Mucosa of rectum (tissue), 2 donors: ENCODE data around the gene PORCN.
A peak's percentile ranks its signal among the peaks of the same experiment; 100 is the strongest.
"Not testable (repeated sequence)": the region's sequence is repeated elsewhere in the genome, so short reads cannot be mapped to it uniquely, and the experiment has no call there.

ENCODE experiments used
- H3K27ac ChIP-seq, 2 donors: one replicate each; pipeline ENCODE4 v1.7.0; 2013; ENCODE audit warnings: inconsistent platforms in 2 of 2, low read depth in 2 of 2, low read length in 2 of 2
- H3K27me3 ChIP-seq, 2 donors: one replicate each; pipeline ENCODE4 v1.7.0; 2013; ENCODE audit warnings: low read length in 2 of 2; ENCODE audit not compliant: control insufficient read depth in 2 of 2, insufficient read depth in 2 of 2
- H3K36me3 ChIP-seq, 2 donors: one replicate each; pipeline ENCODE4 v1.7.0; 2013; ENCODE audit warnings: low read length in 2 of 2; ENCODE audit not compliant: control insufficient read depth in 2 of 2, insufficient read depth in 2 of 2
- H3K4me1 ChIP-seq, 2 donors: one replicate each; pipeline ENCODE4 v1.7.0; 2013; ENCODE audit warnings: low read length in 2 of 2, mild to moderate bottlenecking in 1 of 2; ENCODE audit not compliant: control insufficient read depth in 2 of 2, insufficient read depth in 2 of 2
- H3K4me3 ChIP-seq, 2 donors: one replicate each; pipeline ENCODE4 v1.7.0; 2013; ENCODE audit warnings: low read length in 2 of 2
- H3K9ac ChIP-seq, 2 donors: one replicate each; pipeline ENCODE4 v1.7.0; 2013; ENCODE audit warnings: low read length in 2 of 2, low read depth in 1 of 2, mild to moderate bottlenecking in 1 of 2
- H3K9me3 ChIP-seq, 2 donors: one replicate each; pipeline ENCODE4 v1.7.0; 2013; ENCODE audit warnings: low read length in 2 of 2; ENCODE audit not compliant: control insufficient read depth in 2 of 2
- donor health status: healthy.
- donor health status: Normal muscosa, but diverticular disease.

Gene PORCN

GRCh38 chrX:48516987-48517386 is 8.2 kb downstream of the PORCN start:
- Histone ChIP-seq H3K27me3 (peaks cover 0 to 3% of the 10 kb centered on the region in 2 donors), H3K27ac (no peak overlapping the region), H3K4me1 (peaks cover 3 to 4% of the 10 kb centered on the region in 2 donors)

DNA sequence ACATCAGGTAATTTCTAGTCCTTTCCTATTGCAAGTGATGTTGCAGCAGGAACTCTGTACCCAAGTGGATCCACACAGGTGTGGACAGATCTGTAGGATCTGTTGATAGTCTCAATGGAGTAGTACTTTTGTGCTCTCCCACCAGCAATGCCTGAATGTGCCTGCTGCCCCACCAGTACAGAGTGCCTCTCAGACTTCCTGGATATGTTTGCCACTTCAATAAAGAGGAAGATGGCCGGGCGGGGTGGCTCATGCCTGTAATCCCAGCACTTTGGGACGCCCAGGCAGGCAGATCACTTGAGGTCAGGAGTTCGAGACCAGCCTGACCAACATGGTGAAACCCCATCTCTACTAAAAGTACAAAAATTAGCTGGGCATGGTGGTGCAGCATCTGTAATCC is 10.7 kb downstream of the PORCN start:
- H3K9ac ChIP-seq, H3K36me3 ChIP-seq, H3K4me3 ChIP-seq, H3K27ac ChIP-seq, H3K4me1 ChIP-seq, H3K27me3 ChIP-seq, H3K9me3 ChIP-seq: not testable (repeated sequence)

More at GRCh38 chrX:48516987-48517386, 8.2 kb downstream of the PORCN start:
- no peak overlapping the region for H3K9ac ChIP-seq
- H3K36me3 ChIP-seq, result no peaks in the 10 kb centered on the region
- H3K4me3 ChIP-seq, result no peak overlapping the region
- H3K9me3 ChIP-seq, result no peaks in the 10 kb centered on the region

DNA sequence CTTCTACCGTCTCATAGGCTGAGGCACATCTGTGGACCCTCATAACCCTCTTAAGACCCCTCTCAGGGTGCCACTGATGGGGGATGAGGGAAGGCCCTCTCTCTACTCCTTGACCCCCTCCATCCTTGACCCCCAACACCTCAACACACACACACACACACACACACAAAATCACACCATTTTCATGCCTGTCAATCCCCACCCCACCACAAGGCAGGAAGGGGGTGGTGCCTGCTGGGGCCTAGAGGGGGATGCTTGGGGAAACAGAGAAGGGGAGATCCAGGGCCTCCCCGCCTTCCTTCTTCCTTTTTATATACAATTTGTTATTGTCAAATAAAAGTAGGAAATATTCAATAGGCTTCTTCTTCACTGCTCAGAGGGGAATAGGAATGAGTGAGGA is 11.7 kb downstream of the PORCN start:
- Histone ChIP-seq H3K4me1 (peaks cover 5 to 9% of the 10 kb centered on the region in 2 donors), H3K9ac (no peak overlapping the region), H3K27ac (no peak overlapping the region), H3K9me3 (no peaks in the 10 kb centered on the region), H3K4me3 (no peak overlapping the region), H3K27me3 (no peaks in the 10 kb centered on the region), H3K36me3 (no peaks in the 10 kb centered on the region)

GRCh38 chrX:48520976-48521352 is 12.2 kb downstream of the PORCN start:
- Histone ChIP-seq H3K4me3 (peak overlapping the region; percentile 58 to 86), H3K9me3 (no peaks in the 10 kb centered on the region), H3K36me3 (no peaks in the 10 kb centered on the region), H3K9ac (peak overlapping the region; percentile 54 to 56), H3K27me3 (no peaks in the 10 kb centered on the region), H3K4me1 (peaks cover 5 to 9% of the 10 kb centered on the region in 2 donors), H3K27ac (peak overlapping the region; percentile 46 to 65)

DNA sequence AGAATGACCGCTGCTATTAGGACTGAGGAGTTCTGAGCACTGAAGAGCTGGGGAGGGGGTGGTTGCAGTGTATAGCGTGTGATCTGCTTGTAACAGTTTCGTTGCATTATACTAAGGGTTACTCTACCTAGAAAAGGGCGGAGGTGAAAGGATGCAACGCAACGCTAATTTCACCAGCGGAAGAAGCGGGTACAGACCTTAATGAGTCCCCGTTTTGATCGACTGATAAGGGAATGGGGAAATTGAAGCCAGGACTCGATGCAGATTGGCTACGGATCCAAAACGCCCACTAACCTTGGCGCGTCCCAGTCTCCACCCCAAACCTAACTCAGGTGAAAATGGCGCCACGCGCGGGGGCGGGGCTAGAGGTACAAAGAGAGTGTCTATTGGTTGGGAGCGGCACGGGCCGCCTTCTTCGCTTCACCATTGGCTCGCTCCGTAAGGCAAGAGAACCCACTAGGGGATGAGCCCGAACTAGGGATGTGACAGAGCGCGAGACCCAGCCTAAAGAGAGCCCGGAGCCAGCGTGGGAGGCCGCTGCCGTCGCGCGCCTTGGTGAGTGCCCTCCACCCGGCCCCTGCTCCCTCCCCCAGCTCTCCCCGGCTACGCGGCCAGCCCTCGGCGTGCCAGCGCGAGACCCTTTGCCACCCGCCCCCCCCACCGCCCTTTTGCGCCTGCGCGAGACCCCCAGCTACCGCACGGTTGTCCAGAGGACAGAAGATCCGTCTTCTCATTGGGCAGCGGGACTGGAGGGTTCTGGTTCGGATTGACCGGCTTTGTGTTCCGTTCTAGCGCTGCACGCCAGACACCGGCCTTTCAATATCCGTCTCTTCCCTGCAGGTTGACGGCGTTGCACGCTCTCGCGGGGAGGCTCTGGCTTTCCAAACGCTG is 12.8 kb downstream of the PORCN start, which contains the start of gene EBP:
Gene EBP, plus strand, starts transcription at position 456 of the 891 bp plus-strand sequence. CDS start 1,964 bp downstream, outside the sequence.
- H3K9me3 ChIP-seq, result no peaks in the 10 kb centered on the region
- H3K27me3 ChIP-seq, result no peaks in the 10 kb centered on the region
- H3K4me1 ChIP-seq, result peaks cover 5 to 9% of the 10 kb centered on the region in 2 donors
- peaks cover 0 to under 1% of the 10 kb centered on the region in 2 donors for H3K36me3 ChIP-seq
- peak within 1 kb of the TSS; percentile 46 to 77 for H3K27ac ChIP-seq
- H3K9ac ChIP-seq, result peak within 1 kb of the TSS; percentile 68 to 72
- H3K4me3 ChIP-seq, result peak within 1 kb of the TSS; percentile 70 to 86

DNA sequence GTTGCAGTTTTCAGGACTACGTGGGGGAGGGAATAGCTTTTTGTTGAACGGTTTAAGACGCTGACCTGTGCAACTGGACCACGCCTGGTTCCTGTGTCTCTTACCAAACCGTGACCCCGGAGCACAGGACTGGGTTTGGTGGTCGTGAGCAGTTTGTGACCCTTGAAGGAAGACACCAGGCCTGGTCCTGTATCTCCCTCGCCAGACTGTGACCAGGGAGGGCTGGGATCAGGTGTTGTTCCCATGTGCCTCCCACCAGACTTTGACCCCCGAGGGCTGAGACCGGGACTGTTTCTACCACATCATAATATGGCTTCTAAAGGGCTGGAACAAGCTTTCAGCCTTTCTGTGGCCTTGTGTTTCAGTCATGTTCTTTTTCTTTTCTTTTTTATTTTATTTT is 13.5 kb downstream of the PORCN start:
- H3K27ac ChIP-seq, result peak overlapping the region; percentile 43 to 77
- peak overlapping the region; percentile 70 to 86 for H3K4me3 ChIP-seq
- H3K9ac ChIP-seq, result peak overlapping the region; percentile 68 to 72
- no peaks in the 10 kb centered on the region for H3K9me3 ChIP-seq
- no peaks in the 10 kb centered on the region for H3K27me3 ChIP-seq
- H3K4me1 ChIP-seq, result peaks cover 5 to 9% of the 10 kb centered on the region in 2 donors
- H3K36me3 ChIP-seq, result peaks cover 4 to 8% of the 10 kb centered on the region in 2 donors

DNA sequence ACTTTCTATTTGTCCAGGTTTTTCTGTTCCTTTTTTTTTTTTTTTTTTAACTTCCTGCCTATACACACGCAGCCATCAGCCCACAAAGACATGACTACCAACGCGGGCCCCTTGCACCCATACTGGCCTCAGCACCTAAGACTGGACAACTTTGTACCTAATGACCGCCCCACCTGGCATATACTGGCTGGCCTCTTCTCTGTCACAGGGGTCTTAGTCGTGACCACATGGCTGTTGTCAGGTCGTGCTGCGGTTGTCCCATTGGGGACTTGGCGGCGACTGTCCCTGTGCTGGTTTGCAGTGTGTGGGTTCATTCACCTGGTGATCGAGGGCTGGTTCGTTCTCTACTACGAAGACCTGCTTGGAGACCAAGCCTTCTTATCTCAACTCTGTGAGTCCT is 14.9 kb downstream of the PORCN start:
- Histone ChIP-seq H3K27ac (no peak overlapping the region), H3K4me1 (peaks cover 5 to 9% of the 10 kb centered on the region in 2 donors), H3K27me3 (no peaks in the 10 kb centered on the region), H3K9ac (no peak overlapping the region), H3K9me3 (no peaks in the 10 kb centered on the region), H3K4me3 (no peak overlapping the region), H3K36me3 (peaks cover 9 to 13% of the 10 kb centered on the region in 2 donors)

GRCh38 chrX:48525853-48526252 is 17.1 kb downstream of the PORCN start:
- not testable (repeated sequence) for H3K4me1 ChIP-seq, H3K4me3 ChIP-seq, H3K9ac ChIP-seq, H3K9me3 ChIP-seq, H3K27ac ChIP-seq, H3K27me3 ChIP-seq
- peaks cover 9 to 15% of the 10 kb centered on the region in 2 donors for H3K36me3 ChIP-seq

DNA sequence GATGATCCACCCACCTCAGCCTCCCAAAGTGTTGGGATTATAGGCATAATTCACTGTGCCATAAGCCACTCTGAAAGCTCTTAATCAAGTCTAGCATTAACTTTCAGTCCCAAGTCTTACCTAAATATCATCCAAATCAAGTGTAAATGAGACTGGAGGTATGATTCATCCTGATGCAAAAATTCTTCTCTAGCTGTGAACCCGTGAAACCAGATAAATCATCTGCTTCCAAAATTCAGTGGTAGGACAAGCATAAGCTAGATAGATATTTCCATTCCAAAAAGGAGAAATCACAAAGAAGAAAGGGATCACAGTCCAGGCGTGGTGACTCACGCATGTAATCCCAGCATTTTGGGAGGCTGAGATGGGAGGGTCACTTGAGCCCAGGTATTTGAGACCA is 21.9 kb downstream of the PORCN start:
- Histone ChIP-seq H3K9me3 (no peaks in the 10 kb centered on the region), H3K4me3 (no peak overlapping the region), H3K4me1 (peaks cover 0 to 5% of the 10 kb centered on the region in 2 donors), H3K36me3 (peaks cover 9 to 15% of the 10 kb centered on the region in 2 donors), H3K27me3 (no peaks in the 10 kb centered on the region), H3K27ac (peak overlapping the region in 1 of 2 donors; percentile 74), H3K9ac (no peak overlapping the region)

- Histone ChIP-seq H3K27ac (peak overlapping the region; percentile 61 to 74), H3K4me1 (peaks cover 0 to 5% of the 10 kb centered on the region in 2 donors), H3K36me3 (peaks cover 9 to 15% of the 10 kb centered on the region in 2 donors)
Observed at GRCh38 chrX:48531358-48531959, 22.7 kb downstream of the PORCN start.

More at GRCh38 chrX:48531358-48531959, 22.7 kb downstream of the PORCN start:
- Histone ChIP-seq H3K9ac (no peak overlapping the region), H3K27me3 (no peaks in the 10 kb centered on the region), H3K4me3 (no peak overlapping the region), H3K9me3 (no peaks in the 10 kb centered on the region)
